ENCODE results near the gene RPTOR. TPM values are rescaled to one million over a fixed set of nuclear protein-coding genes. Genes with fewer than 3 reads are reported as not detected.

Gene RPTOR
- total and polyA plus RNA-seq, 3 experiments from 2014 or later: 7.9 to 69.4 (median 63.9) TPM

DNA sequence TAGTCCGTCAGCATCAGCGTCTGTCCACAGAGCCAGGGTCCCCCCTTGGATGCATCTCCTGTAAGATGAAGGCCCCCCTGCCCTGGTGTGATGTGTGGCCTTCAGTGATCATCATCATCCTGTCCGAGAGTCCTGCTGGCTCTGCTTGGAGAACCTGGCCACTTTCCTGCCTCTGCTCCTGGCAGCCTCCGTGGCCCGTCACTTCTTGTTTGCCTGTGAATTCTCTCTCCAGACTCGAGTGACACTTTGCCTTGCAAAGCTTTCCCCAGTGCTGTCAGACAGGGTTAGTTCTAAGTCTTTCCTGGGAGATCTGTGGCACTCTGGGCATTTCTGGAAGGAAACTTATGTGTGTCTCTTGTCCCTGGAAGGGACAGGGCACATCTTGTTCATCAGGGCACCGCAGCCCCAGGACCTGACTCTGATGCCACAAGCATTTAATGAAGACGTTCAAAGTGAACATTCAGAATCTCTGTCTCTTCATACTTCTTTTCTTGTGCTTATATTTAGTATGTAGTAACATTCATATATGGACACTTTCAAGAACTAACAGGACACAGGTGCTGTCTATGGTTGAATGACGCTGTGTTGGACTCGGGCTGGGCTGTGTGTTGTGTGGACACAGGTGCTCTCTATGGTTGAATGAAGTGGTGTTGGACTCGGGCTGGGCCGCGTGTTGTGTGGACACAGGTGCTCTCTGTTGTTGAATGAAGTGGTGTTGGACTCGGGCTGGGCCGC is 68.5 kb downstream of the RPTOR start:
- H3K36me3 Mint-ChIP-seq: peaks cover 0 to 1% (median 0%) of the 10 kb centered on the region in 3 donors
- H3K9me3 ChIP-seq (ENCODE audit: low read length): no peaks in the 10 kb centered on the region
- no peak overlapping the region for H3K27ac ChIP-seq (ENCODE audit: low read depth, low read length)
- H3K27ac Mint-ChIP-seq: peak overlapping the region in 6 of 8 donors; percentile 0 to 87 (median 32)
- CTCF ChIA-PET: no interaction called here
- peaks cover 0 to 2% of the 10 kb centered on the region in 2 donors for H3K27me3 Mint-ChIP-seq
- H3K27me3 ChIP-seq (ENCODE audit: insufficient read depth, low read length, poor library complexity, severe bottlenecking): no peaks in the 10 kb centered on the region
- H3K4me3 ChIP-seq (ENCODE audit: low read length): no peak overlapping the region
- H3K4me3 Mint-ChIP-seq: no peak overlapping the region
- H3K36me3 ChIP-seq (ENCODE audit: insufficient read depth, low read length): no peaks in the 10 kb centered on the region
- peaks cover 36 to 56% (median 56%) of the 10 kb centered on the region in 3 donors for H3K4me1 Mint-ChIP-seq
- H3K4me1 ChIP-seq (ENCODE audit: insufficient read depth, low read length): peaks cover 24% of the 10 kb centered on the region
- POLR2A ChIA-PET: interaction anchor here (0.6 kb wide), 1 partner anchor 19 kb away, joined by 3 read pairs; no protein-coding TSS in a partner anchor
- DNase-seq: no peak
- no peaks in the 10 kb centered on the region for H3K9me3 Mint-ChIP-seq

DNA sequence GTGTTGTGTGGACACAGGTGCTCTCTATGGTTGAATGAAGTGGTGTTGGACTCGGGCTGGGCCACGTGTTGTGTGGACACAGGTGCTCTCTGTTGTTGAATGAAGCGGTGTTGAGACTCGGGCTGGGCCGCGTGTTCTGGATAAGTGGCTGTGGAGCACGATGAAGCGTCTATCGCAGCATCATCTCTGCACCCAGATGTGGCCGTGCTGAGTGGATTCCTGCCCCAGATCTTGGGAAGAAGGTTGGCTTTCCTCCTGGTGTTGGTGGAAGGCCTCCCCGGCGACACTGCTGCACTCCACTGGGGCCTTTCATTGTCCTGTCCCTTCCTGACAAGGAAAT is 69.1 kb downstream of the RPTOR start:
- Mint-ChIP-seq H3K27ac (peak overlapping the region in 4 of 8 donors; percentile 1 to 87 (median 46)), H3K4me3 (no peak overlapping the region), H3K36me3 (peaks cover 0 to 1% (median 0%) of the 10 kb centered on the region in 3 donors), H3K4me1 (peaks cover 38 to 59% (median 56%) of the 10 kb centered on the region in 3 donors), H3K27me3 (peaks cover 0 to 2% of the 10 kb centered on the region in 2 donors), H3K9me3 (no peaks in the 10 kb centered on the region)
- Histone ChIP-seq H3K27ac (ENCODE audit: low read depth, low read length) (no peak overlapping the region), H3K9me3 (ENCODE audit: low read length) (no peaks in the 10 kb centered on the region), H3K27me3 (ENCODE audit: insufficient read depth, low read length, poor library complexity, severe bottlenecking) (no peaks in the 10 kb centered on the region), H3K36me3 (ENCODE audit: insufficient read depth, low read length) (no peaks in the 10 kb centered on the region), H3K4me3 (ENCODE audit: low read length) (no peak overlapping the region), H3K4me1 (ENCODE audit: insufficient read depth, low read length) (peaks cover 24% of the 10 kb centered on the region)
- CTCF ChIA-PET: no interaction called here
- POLR2A ChIA-PET: no interaction called here
- DNase-seq: no peak

DNA sequence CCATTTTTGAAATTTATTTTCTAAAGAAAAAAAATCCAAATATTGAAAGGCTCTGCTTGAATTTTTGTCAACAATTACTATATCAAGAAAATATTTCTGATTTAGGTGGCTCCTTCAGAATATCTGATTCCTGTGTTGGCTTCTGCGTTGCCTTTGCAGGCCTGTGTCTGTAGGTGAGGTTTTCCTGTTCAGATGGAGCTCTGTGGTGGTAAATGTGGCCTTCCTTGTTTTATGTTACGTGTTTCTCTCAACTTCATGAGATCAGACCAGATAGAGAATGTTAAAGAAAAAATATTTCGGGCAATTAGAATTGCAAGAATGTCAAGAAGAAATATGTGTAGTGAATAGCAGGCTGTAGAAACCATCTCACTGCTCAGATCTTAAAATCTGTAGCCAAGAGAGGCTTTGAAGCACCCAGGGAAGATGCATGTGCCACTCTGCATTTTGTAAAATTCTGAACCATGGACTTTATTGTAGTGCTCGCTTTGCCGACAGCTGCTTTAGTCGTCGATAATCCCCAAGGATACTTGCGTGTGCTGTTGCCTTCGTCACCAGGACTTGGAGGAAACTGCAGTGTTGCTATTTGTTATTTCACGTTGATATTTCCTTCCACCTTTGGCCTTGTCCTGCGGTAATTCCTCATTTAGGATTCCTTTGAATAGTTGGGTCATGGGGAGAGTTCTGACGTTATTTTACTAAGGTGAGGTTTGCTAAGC is 69.9 kb downstream of the RPTOR start:
- CTCF ChIA-PET: no interaction called here
- POLR2A ChIA-PET: no interaction called here
- peaks cover 33 to 64% (median 53%) of the 10 kb centered on the region in 3 donors for H3K4me1 Mint-ChIP-seq

DNA sequence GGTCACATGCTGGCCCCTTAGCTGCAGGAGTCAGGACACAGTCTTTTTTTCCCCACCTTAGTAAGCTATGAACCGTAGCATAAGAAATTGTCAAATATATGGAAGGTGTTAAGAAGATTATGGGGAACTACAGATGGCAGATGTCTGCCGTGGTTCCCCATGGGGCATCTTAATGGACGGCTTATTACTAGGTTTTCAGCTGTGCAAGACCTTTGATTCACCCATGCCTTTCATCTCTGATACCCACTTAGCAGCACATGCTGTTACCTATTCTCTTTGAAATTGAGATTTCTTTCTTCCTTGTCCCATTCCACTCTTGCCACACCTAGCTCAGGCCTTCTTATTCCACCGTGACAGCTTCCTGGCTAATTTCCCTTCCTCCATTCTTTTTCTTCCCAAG is 70.7 kb downstream of the RPTOR start:
- Histone ChIP-seq H3K27me3 (ENCODE audit: insufficient read depth, low read length, poor library complexity, severe bottlenecking) (no peaks in the 10 kb centered on the region), H3K4me3 (ENCODE audit: low read length) (no peak overlapping the region), H3K36me3 (ENCODE audit: insufficient read depth, low read length) (no peaks in the 10 kb centered on the region), H3K4me1 (ENCODE audit: insufficient read depth, low read length) (peaks cover 21% of the 10 kb centered on the region), H3K27ac (ENCODE audit: low read depth, low read length) (no peak overlapping the region), H3K9me3 (ENCODE audit: low read length) (no peaks in the 10 kb centered on the region)
- peaks cover 29 to 65% (median 47%) of the 10 kb centered on the region in 3 donors for H3K4me1 Mint-ChIP-seq
- no peaks in the 10 kb centered on the region for H3K9me3 Mint-ChIP-seq
- H3K27ac Mint-ChIP-seq: no peak overlapping the region
- peaks cover 0 to 1% (median 0%) of the 10 kb centered on the region in 3 donors for H3K36me3 Mint-ChIP-seq
- no peaks in the 10 kb centered on the region for H3K27me3 Mint-ChIP-seq
- no peak for DNase-seq
- ChIA-PET POLR2A (no interaction called here), CTCF (no interaction called here)
- H3K4me3 Mint-ChIP-seq: no peak overlapping the region

More for the DNA sequence above, 69.9 kb downstream of the RPTOR start:
- peaks cover 0 to 1% (median 0%) of the 10 kb centered on the region in 3 donors for H3K36me3 Mint-ChIP-seq
- Histone ChIP-seq H3K27me3 (ENCODE audit: insufficient read depth, low read length, poor library complexity, severe bottlenecking) (no peaks in the 10 kb centered on the region), H3K4me1 (ENCODE audit: insufficient read depth, low read length) (peaks cover 24% of the 10 kb centered on the region), H3K36me3 (ENCODE audit: insufficient read depth, low read length) (no peaks in the 10 kb centered on the region), H3K27ac (ENCODE audit: low read depth, low read length) (no peak overlapping the region), H3K4me3 (ENCODE audit: low read length) (no peak overlapping the region), H3K9me3 (ENCODE audit: low read length) (no peaks in the 10 kb centered on the region)
- H3K9me3 Mint-ChIP-seq: no peaks in the 10 kb centered on the region
- peaks cover 0 to 2% of the 10 kb centered on the region in 2 donors for H3K27me3 Mint-ChIP-seq
- peak overlapping the region in 6 of 8 donors; percentile 39 to 94 (median 55) for H3K27ac Mint-ChIP-seq
- H3K4me3 Mint-ChIP-seq: no peak overlapping the region
- peak in 1 of 5 donors; percentile 43 for DNase-seq

DNA sequence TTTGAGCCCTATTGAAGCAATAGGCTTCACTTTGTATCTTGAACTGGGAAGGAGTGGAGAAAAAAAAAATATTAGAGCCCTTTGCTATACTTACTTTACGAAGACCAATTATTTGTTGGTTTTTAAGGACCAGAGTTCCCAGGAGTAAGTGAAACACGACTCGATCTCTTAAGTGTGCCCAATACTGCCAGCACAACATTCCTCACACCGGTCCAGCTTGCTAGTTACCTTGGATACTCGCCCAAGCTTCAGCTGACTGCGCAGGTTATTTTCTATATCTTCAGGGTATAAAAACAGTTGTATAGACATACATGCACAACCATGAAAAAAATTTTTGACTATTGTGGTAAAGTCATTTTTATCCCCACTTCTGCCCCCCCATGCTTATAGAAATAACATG is 72.1 kb downstream of the RPTOR start:
- ChIA-PET CTCF (no interaction called here), POLR2A (interaction anchor here (0.7 kb wide), 1 partner anchor 335 kb away, joined by 5 read pairs; no protein-coding TSS in a partner anchor)
- H3K36me3 ChIP-seq (ENCODE audit: insufficient read depth, low read length): no peaks in the 10 kb centered on the region
- no peak overlapping the region for H3K4me3 ChIP-seq (ENCODE audit: low read length)
- no peaks in the 10 kb centered on the region for H3K27me3 Mint-ChIP-seq
- H3K9me3 Mint-ChIP-seq: no peaks in the 10 kb centered on the region
- H3K4me1 ChIP-seq (ENCODE audit: insufficient read depth, low read length): peaks cover 24% of the 10 kb centered on the region
- H3K9me3 ChIP-seq (ENCODE audit: low read length): no peaks in the 10 kb centered on the region
- H3K27ac ChIP-seq (ENCODE audit: low read depth, low read length): no peak overlapping the region
- H3K4me3 Mint-ChIP-seq: no peak overlapping the region
- no peaks in the 10 kb centered on the region for H3K27me3 ChIP-seq (ENCODE audit: insufficient read depth, low read length, poor library complexity, severe bottlenecking)
- no peaks in the 10 kb centered on the region for H3K36me3 Mint-ChIP-seq
- no peak overlapping the region for H3K27ac Mint-ChIP-seq
- peaks cover 33 to 67% (median 46%) of the 10 kb centered on the region in 3 donors for H3K4me1 Mint-ChIP-seq
- no peak for DNase-seq

DNA sequence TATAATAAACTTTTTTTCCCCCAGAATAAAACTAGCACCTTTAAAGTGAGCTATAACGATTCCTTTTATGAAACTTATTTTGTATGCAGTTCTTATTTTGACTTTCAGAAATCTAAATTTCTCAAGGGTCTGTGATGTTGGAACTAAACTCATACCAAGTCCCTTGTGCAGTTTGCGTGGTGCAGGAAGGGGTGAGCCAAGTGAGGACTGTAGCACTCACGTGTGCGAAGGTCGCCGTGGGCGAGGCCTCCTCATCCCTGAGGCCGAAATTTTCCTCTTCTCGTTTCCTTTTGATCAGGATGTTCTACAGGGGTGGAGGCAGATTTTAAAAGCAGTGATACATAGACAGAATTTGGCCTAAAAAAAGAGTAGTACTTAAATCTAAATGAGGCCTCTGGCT is 73.7 kb downstream of the RPTOR start:
- Histone ChIP-seq H3K9me3 (ENCODE audit: low read length) (no peaks in the 10 kb centered on the region), H3K36me3 (ENCODE audit: insufficient read depth, low read length) (no peaks in the 10 kb centered on the region), H3K27me3 (ENCODE audit: insufficient read depth, low read length, poor library complexity, severe bottlenecking) (no peaks in the 10 kb centered on the region), H3K27ac (ENCODE audit: low read depth, low read length) (no peak overlapping the region), H3K4me1 (ENCODE audit: insufficient read depth, low read length) (peaks cover 37% of the 10 kb centered on the region), H3K4me3 (ENCODE audit: low read length) (no peak overlapping the region)
- peak overlapping the region in 2 of 8 donors; percentile 33 to 46 for H3K27ac Mint-ChIP-seq
- no peaks in the 10 kb centered on the region for H3K9me3 Mint-ChIP-seq
- no peak overlapping the region for H3K4me3 Mint-ChIP-seq
- no peaks in the 10 kb centered on the region for H3K27me3 Mint-ChIP-seq
- CTCF ChIA-PET: no interaction called here
- H3K36me3 Mint-ChIP-seq: no peaks in the 10 kb centered on the region
- POLR2A ChIA-PET: no interaction called here
- DNase-seq: no peak
- peaks cover 37 to 69% (median 46%) of the 10 kb centered on the region in 3 donors for H3K4me1 Mint-ChIP-seq

DNA sequence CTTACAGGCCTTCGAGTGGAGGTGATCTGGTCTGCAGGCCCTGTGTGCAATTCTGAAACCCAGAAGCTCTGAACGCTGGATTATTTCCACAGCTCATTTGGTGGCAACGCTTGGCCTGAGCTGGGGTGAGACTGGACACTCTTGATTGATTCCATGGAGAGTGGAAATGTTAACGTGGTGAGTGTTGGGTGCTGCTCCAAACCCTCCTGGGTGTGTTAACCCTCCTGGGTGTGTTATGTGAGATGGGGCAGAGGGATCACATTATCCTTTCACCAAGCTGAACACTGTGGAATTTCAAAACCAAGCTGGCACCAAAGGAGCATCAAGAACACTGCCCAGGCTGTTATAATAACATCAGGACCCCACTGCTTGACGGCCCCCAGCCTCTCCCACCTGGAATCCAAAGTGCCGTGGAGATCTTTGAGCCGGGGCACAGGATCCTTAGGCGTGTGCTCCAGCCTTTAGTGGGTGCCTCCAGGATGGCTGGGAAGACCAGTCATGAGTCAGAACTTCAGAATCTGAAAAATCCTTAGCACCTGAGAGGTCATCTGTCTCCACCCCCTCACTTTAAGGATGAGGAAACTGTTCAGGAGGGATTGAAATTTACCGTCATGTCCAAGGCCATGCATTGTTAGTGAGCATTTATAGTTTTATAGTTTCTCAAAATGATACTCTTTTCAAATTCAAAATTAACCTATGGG is 75.0 kb downstream of the RPTOR start:
- H3K36me3 ChIP-seq (ENCODE audit: insufficient read depth, low read length): no peaks in the 10 kb centered on the region
- no peaks in the 10 kb centered on the region for H3K9me3 ChIP-seq (ENCODE audit: low read length)
- ChIA-PET CTCF (no interaction called here), POLR2A (no interaction called here)
- H3K27ac Mint-ChIP-seq: peak overlapping the region in 2 of 8 donors; percentile 40 to 43
- H3K27me3 ChIP-seq (ENCODE audit: insufficient read depth, low read length, poor library complexity, severe bottlenecking): no peaks in the 10 kb centered on the region
- H3K4me3 Mint-ChIP-seq: no peak overlapping the region
- peaks cover 0 to under 1% (median 0%) of the 10 kb centered on the region in 3 donors for H3K36me3 Mint-ChIP-seq
- peaks cover 28% of the 10 kb centered on the region for H3K4me1 ChIP-seq (ENCODE audit: insufficient read depth, low read length)
- H3K27me3 Mint-ChIP-seq: no peaks in the 10 kb centered on the region
- H3K4me1 Mint-ChIP-seq: peaks cover 28 to 58% (median 34%) of the 10 kb centered on the region in 3 donors
- H3K4me3 ChIP-seq (ENCODE audit: low read length): no peak overlapping the region
- no peaks in the 10 kb centered on the region for H3K9me3 Mint-ChIP-seq
- no peak for DNase-seq
- no peak overlapping the region for H3K27ac ChIP-seq (ENCODE audit: low read depth, low read length)

Measured in CD8-positive, alpha-beta memory T cell (primary cell).